HG03558 (cell line): Measurements from ENCODE around the gene NEK5.
"Not testable (repeated sequence)": the region's sequence is repeated elsewhere in the genome, so short reads cannot be mapped to it uniquely, and the experiment has no call there.

Experiments
- ATAC-seq: cut with Tn5 transposase; IDR thresholded peaks from one replicate; pipeline ENCODE4 v1.9.1; 2021; ENCODE audit warnings: moderate number of reproducible peaks; ENCODE audit not compliant: unreplicated experiment; ENCODE audit errors: extremely low read depth

The NEK5 gene

GRCh38 chr13:52082601-52083000 lies 46.3 kb downstream of the NEK5 start:
- ATAC-seq: no peak

- not testable (repeated sequence) for ATAC-seq
These were observed 49.0 kb downstream of the NEK5 start for GRCh38 chr13:52079891-52080290.

GRCh38 chr13:52070929-52071523 lies 57.8 kb downstream of the NEK5 start:
- no peak for ATAC-seq

GRCh38 chr13:52067237-52067636 lies 61.6 kb downstream of the NEK5 start:
- ATAC-seq: no peak

GRCh38 chr13:52061587-52061986 lies 67.3 kb downstream of the NEK5 start:
- ATAC-seq: no peak

- ATAC-seq: not testable (repeated sequence)
These were observed 67.8 kb downstream of the NEK5 start for GRCh38 chr13:52061064-52061463.

GRCh38 chr13:52053460-52053859 lies 75.4 kb downstream of the NEK5 start:
- ATAC-seq: no peak

- ATAC-seq: no peak
These were observed 77.5 kb downstream of the NEK5 start for GRCh38 chr13:52051400-52051799.

- ATAC-seq: no peak
These were observed 80.4 kb downstream of the NEK5 start for GRCh38 chr13:52048516-52048915.

- no peak for ATAC-seq
These were observed 81.4 kb downstream of the NEK5 start for GRCh38 chr13:52047463-52047862.

GRCh38 chr13:52043675-52044074 lies 85.2 kb downstream of the NEK5 start:
- ATAC-seq: no peak

GRCh38 chr13:52036037-52036436 lies 92.8 kb downstream of the NEK5 start:
- ATAC-seq: no peak

GRCh38 chr13:52034616-52035226 lies 94.2 kb downstream of the NEK5 start:
- no peak for ATAC-seq

GRCh38 chr13:52033039-52033438 lies 95.8 kb downstream of the NEK5 start:
- no peak for ATAC-seq

GRCh38 chr13:52030401-52030800 lies 98.5 kb downstream of the NEK5 start:
- ATAC-seq: not testable (repeated sequence)

- ATAC-seq: no peak
These were observed 99.3 kb downstream of the NEK5 start for GRCh38 chr13:52029569-52029968.

GRCh38 chr13:52027832-52028231 lies 101.0 kb downstream of the NEK5 start:
- no peak for ATAC-seq

- ATAC-seq: no peak
These were observed 102.6 kb downstream of the NEK5 start for GRCh38 chr13:52026246-52026626.

- ATAC-seq: no peak
These were observed 103.2 kb downstream of the NEK5 start for GRCh38 chr13:52025475-52026245.

- ATAC-seq: no peak
These were observed 104.4 kb downstream of the NEK5 start, which contains the start of gene UTP14C for GRCh38 chr13:52024481-52024880. Gene UTP14C, plus strand, starts transcription at chr13:52024691. Its CDS starts 4,114 bp downstream, at chr13:52028805.

GRCh38 chr13:52022356-52022755 lies 106.5 kb downstream of the NEK5 start:
- no peak for ATAC-seq
